Esophagus muscularis mucosa (tissue), 3 donors: ENCODE data around the gene ZBTB44.

Experiments
- POLR2A ChIP-seq: fragments of 450-650 bp; IDR thresholded peaks from one replicate; pipeline ENCODE4 v1.6.1; 2017; ENCODE audit warnings: antibody characterized with exemption, moderate library complexity, mild to moderate bottlenecking, low read depth
- TF ChIP-seq, protein P1 (sequence below), 3 experiments: fragments of 200-600 bp in 2 of 3; fragments of 450-650 bp in 1 of 3; sonication (generic) in 2 of 3; IDR thresholded peaks; one replicate each; pipeline ENCODE4 v1.5.1; 2017 to 2019; ENCODE audit warnings: antibody characterized with exemption in 3 of 3, mild to moderate bottlenecking in 2 of 3, moderate library complexity in 1 of 3

DNA sequence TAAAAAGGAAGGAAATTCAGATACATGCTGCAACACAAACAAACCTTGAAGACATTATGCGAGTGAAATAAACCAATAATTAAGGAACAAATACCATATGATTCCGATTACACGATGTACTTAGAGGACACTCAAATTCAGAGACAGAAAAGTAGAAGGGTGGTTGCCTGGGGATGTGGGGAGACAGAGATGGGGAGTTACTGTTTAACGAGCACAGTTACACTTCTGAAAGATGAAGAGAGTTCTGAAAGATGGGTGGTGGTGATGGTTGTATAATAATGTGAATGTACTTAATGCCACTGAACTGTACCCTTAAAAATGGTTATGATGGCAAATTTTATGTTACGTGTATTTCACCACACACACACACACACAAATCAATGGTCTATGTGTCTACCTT, 14.7 kb downstream of the ZBTB44 start:
- TF ChIP-seq, protein P1, sequence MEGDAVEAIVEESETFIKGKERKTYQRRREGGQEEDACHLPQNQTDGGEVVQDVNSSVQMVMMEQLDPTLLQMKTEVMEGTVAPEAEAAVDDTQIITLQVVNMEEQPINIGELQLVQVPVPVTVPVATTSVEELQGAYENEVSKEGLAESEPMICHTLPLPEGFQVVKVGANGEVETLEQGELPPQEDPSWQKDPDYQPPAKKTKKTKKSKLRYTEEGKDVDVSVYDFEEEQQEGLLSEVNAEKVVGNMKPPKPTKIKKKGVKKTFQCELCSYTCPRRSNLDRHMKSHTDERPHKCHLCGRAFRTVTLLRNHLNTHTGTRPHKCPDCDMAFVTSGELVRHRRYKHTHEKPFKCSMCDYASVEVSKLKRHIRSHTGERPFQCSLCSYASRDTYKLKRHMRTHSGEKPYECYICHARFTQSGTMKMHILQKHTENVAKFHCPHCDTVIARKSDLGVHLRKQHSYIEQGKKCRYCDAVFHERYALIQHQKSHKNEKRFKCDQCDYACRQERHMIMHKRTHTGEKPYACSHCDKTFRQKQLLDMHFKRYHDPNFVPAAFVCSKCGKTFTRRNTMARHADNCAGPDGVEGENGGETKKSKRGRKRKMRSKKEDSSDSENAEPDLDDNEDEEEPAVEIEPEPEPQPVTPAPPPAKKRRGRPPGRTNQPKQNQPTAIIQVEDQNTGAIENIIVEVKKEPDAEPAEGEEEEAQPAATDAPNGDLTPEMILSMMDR (IDR thresholded peaks at IDR 0.05): no peak
- TF ChIP-seq POLR2A: no peak
